Central memory CD8-positive, alpha-beta T cell (primary cell): Measurements from ENCODE around the gene GBP6.
"Not testable (repeated sequence)": the region's sequence is repeated elsewhere in the genome, so short reads cannot be mapped to it uniquely, and the experiment has no call there.

Source experiments
- ATAC-seq: fragments of 150-1000 bp; cut with Tn5 transposase; replicated peaks from 2 replicates; pipeline ENCODE4 v1.10.0; 2022; ENCODE audit warnings: mild to moderate bottlenecking, moderate FRiP score, moderate number of reproducible peaks; ENCODE audit not compliant: poor library complexity, severe bottlenecking; ENCODE audit errors: extremely low read depth
- DNase-seq, 2 donors: peaks; one replicate each; pipeline ENCODE4 v3.0.0; 2021; ENCODE audit warnings: low spot score in 2 of 2
- H3K27ac Mint-ChIP-seq: one replicate; pipeline ENCODE4 v1.8.0; 2022; ENCODE audit warnings: low read depth, mild to moderate bottlenecking, moderate library complexity, mixed read lengths
- H3K27me3 Mint-ChIP-seq: one replicate; pipeline ENCODE4 v1.8.0; 2022; ENCODE audit warnings: mixed read lengths
- H3K36me3 Mint-ChIP-seq: one replicate; pipeline ENCODE4 v1.8.0; 2022; ENCODE audit warnings: mild to moderate bottlenecking, moderate library complexity, mixed read lengths; ENCODE audit not compliant: insufficient read depth
- H3K4me1 Mint-ChIP-seq: one replicate; pipeline ENCODE4 v1.8.0; 2022; ENCODE audit warnings: mixed read lengths
- H3K4me3 Mint-ChIP-seq: one replicate; pipeline ENCODE4 v1.8.0; 2022; ENCODE audit warnings: mild to moderate bottlenecking, moderate library complexity, mixed read lengths
- H3K9me3 Mint-ChIP-seq: one replicate; pipeline ENCODE4 v1.8.0; 2022; ENCODE audit warnings: mixed read lengths

GBP6 gene

GRCh38 chr1:89354205-89354604 lies 9.7 kb upstream of the GBP6 start:
- Mint-ChIP-seq H3K36me3 (peaks cover 5% of the 10 kb centered on the region), H3K4me1 (peaks cover 18% of the 10 kb centered on the region), H3K27ac (no peak overlapping the region), H3K4me3 (no peak overlapping the region), H3K27me3 (no peaks in the 10 kb centered on the region), H3K9me3 (no peaks in the 10 kb centered on the region)
- DNase-seq (no peak), ATAC-seq (no peak)

DNA sequence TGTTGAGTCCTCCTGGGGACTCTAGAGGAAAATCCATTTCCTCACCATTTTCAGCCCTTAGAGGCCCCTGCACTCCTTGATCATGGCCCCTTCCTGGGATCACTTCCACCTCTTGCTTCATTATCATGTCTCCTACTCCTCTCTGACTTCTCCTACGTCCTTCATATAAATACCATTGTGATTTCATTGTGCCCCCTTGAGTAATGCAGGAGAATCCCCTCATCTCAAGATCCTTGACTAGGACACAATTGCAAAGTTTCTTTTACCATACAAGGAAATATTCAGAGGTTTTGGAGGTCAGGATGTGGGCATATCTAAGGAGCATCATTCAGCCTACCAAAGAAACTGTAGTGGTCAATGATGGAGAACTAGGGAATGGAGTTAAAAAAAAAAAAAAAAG lies 8.8 kb upstream of the GBP6 start:
- no peak overlapping the region for H3K4me3 Mint-ChIP-seq
- H3K27ac Mint-ChIP-seq = no peak overlapping the region
- H3K36me3 Mint-ChIP-seq = peaks cover 5% of the 10 kb centered on the region
- peaks cover 18% of the 10 kb centered on the region for H3K4me1 Mint-ChIP-seq
- H3K27me3 Mint-ChIP-seq = no peaks in the 10 kb centered on the region
- no peak for DNase-seq
- no peaks in the 10 kb centered on the region for H3K9me3 Mint-ChIP-seq
- no peak for ATAC-seq

GRCh38 chr1:89356658-89357400 lies 7.0 kb upstream of the GBP6 start:
- no peak overlapping the region for H3K4me3 Mint-ChIP-seq
- H3K4me1 Mint-ChIP-seq = peaks cover 13% of the 10 kb centered on the region
- H3K27ac Mint-ChIP-seq = no peak overlapping the region
- DNase-seq (no peak), ATAC-seq (no peak)
- no peaks in the 10 kb centered on the region for H3K27me3 Mint-ChIP-seq
- no peaks in the 10 kb centered on the region for H3K9me3 Mint-ChIP-seq
- peaks cover 5% of the 10 kb centered on the region for H3K36me3 Mint-ChIP-seq

DNA sequence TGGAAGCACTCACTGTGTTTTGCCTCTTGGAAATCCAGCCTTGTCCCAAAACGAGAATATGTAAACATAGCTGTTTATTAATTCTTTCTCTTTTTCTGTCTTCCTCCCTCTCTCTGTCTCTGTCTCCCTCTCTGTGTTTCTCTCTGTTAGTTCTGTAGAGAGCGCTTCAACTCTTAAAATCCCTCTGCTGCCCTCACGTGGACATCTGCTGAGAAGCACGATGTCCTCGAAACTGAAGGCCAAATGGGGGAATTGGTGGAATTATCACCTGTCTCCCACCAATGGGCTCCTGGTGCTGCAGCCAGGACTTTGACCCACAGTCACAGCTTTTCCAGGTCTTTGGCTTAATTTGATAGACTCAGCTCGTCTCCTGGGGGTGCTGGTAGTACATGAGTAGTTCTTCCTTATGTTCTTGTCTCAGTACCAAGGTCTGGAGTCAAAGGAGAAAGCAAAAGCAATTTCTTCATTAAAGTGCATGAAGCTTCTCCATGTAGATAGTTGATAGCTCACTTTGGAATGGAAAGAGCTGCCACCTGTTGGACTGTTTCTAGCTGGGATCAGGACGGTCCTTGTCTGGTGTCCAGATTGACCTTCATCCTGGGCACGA lies 5.5 kb upstream of the GBP6 start:
- ATAC-seq (peak; percentile 80), DNase-seq (peak; percentile 71 to 77)
- peaks cover 5% of the 10 kb centered on the region for H3K36me3 Mint-ChIP-seq
- no peaks in the 10 kb centered on the region for H3K9me3 Mint-ChIP-seq
- H3K27me3 Mint-ChIP-seq = no peaks in the 10 kb centered on the region
- no peak overlapping the region for H3K4me3 Mint-ChIP-seq
- peaks cover 18% of the 10 kb centered on the region for H3K4me1 Mint-ChIP-seq
- peak overlapping the region; percentile 56 for H3K27ac Mint-ChIP-seq

- no peak overlapping the region for H3K4me3 Mint-ChIP-seq
- H3K27ac Mint-ChIP-seq = no peak overlapping the region
- ATAC-seq (no peak), DNase-seq (no peak)
- peaks cover 1% of the 10 kb centered on the region for H3K36me3 Mint-ChIP-seq
- H3K4me1 Mint-ChIP-seq = peaks cover 18% of the 10 kb centered on the region
- H3K9me3 Mint-ChIP-seq = no peaks in the 10 kb centered on the region
- H3K27me3 Mint-ChIP-seq = no peaks in the 10 kb centered on the region
These were observed 3.1 kb upstream of the GBP6 start for GRCh38 chr1:89360716-89361115.

- H3K27me3 Mint-ChIP-seq = no peaks in the 10 kb centered on the region
- peaks cover 18% of the 10 kb centered on the region for H3K4me1 Mint-ChIP-seq
- no peak overlapping the region for H3K27ac Mint-ChIP-seq
- ATAC-seq = no peak
- no peak overlapping the region for H3K4me3 Mint-ChIP-seq
- no peaks in the 10 kb centered on the region for H3K36me3 Mint-ChIP-seq
- no peak for DNase-seq
- H3K9me3 Mint-ChIP-seq = no peaks in the 10 kb centered on the region
These were observed 2.2 kb upstream of the GBP6 start for GRCh38 chr1:89361681-89362080.

GRCh38 chr1:89363196-89363595 lies 663 bp upstream of the GBP6 start:
- DNase-seq = no peak
- ATAC-seq = peak; percentile 51

GRCh38 chr1:89364954-89365550 lies 1.2 kb downstream of the GBP6 start:
- DNase-seq = no peak
- H3K4me3 Mint-ChIP-seq = no peak overlapping the region
- H3K9me3 Mint-ChIP-seq = no peaks in the 10 kb centered on the region
- peaks cover 11% of the 10 kb centered on the region for H3K4me1 Mint-ChIP-seq
- no peaks in the 10 kb centered on the region for H3K27me3 Mint-ChIP-seq
- H3K36me3 Mint-ChIP-seq = no peaks in the 10 kb centered on the region
- no peak for ATAC-seq
- no peak overlapping the region for H3K27ac Mint-ChIP-seq

More at GRCh38 chr1:89363196-89363595, 663 bp upstream of the GBP6 start:
- H3K36me3 Mint-ChIP-seq = no peaks in the 10 kb centered on the region
- H3K9me3 Mint-ChIP-seq = no peaks in the 10 kb centered on the region
- H3K4me3 Mint-ChIP-seq = no peak overlapping the region
- H3K4me1 Mint-ChIP-seq = peaks cover 15% of the 10 kb centered on the region
- no peaks in the 10 kb centered on the region for H3K27me3 Mint-ChIP-seq
- H3K27ac Mint-ChIP-seq = peak overlapping the region; percentile 47

- Mint-ChIP-seq H3K4me3 (no peak overlapping the region), H3K4me1 (peaks cover 11% of the 10 kb centered on the region), H3K9me3 (no peaks in the 10 kb centered on the region), H3K27ac (no peak overlapping the region), H3K36me3 (no peaks in the 10 kb centered on the region), H3K27me3 (no peaks in the 10 kb centered on the region)
- DNase-seq (no peak), ATAC-seq (no peak)
These were observed 3.4 kb downstream of the GBP6 start for GRCh38 chr1:89367221-89367620.

DNA sequence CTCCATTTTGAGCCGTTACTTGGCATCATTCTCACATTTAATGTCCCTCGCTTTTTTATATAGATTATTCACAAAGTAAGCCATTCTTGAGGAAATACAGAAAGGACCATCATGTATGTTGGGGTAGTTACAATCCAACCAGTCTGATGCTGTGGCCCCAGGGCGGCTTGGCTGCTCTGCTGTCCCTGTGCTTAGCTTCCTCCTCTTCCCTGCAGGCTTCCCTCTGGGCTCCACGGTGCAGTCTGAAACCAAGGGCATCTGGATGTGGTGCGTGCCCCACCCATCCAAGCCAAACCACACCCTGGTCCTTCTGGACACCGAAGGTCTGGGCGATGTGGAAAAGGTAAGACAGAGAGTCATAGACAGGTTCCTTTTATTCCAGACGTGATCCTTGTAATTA lies 5.5 kb downstream of the GBP6 start:
- Mint-ChIP-seq H3K9me3 (no peaks in the 10 kb centered on the region), H3K27ac (no peak overlapping the region), H3K4me1 (no peaks in the 10 kb centered on the region), H3K36me3 (no peaks in the 10 kb centered on the region), H3K4me3 (no peak overlapping the region), H3K27me3 (no peaks in the 10 kb centered on the region)
- DNase-seq = no peak
- ATAC-seq = no peak

DNA sequence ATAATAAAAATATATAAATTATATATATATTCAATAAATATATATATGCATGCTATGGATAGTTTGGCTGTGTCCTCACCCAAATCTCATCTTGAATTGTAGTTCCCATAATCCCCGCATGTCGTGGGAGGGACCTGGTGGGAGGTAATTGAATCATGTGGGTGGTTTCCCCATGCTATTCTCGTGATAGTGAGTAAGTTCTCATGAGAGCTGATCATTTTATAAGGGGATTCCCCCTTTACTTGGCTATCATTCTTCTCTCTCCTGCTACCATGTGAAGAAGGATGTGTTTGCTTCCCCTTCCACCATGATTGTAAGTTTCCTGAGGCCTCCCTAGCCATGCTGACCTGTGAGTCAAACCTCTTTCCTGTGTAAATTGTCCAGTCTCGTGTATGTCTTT lies 10.0 kb downstream of the GBP6 start:
- not testable (repeated sequence) for H3K9me3 Mint-ChIP-seq, H3K4me1 Mint-ChIP-seq, H3K4me3 Mint-ChIP-seq, ATAC-seq, H3K36me3 Mint-ChIP-seq, H3K27me3 Mint-ChIP-seq, H3K27ac Mint-ChIP-seq, DNase-seq

DNA sequence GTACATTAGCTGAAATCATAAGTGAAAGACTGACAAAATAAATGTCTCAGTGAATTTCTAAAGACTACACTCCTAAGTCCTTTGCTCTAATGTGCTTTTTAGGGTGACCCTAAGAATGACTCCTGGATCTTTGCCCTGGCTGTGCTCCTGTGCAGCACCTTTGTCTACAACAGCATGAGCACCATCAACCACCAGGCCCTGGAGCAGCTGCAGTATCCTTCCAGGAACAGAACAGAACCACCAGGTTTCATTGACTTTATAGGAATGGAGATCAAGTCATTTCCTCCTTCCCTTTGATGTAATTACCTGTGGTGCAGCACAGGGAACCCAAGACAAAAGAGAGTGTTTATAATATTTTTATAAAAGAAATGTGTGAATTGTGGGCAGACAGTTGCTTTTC lies 14.1 kb downstream of the GBP6 start:
- H3K36me3 Mint-ChIP-seq = no peaks in the 10 kb centered on the region
- H3K27ac Mint-ChIP-seq = no peak overlapping the region
- no peak for DNase-seq
- no peaks in the 10 kb centered on the region for H3K27me3 Mint-ChIP-seq
- no peaks in the 10 kb centered on the region for H3K9me3 Mint-ChIP-seq
- H3K4me3 Mint-ChIP-seq = no peak overlapping the region
- ATAC-seq = no peak
- H3K4me1 Mint-ChIP-seq = no peaks in the 10 kb centered on the region

DNA sequence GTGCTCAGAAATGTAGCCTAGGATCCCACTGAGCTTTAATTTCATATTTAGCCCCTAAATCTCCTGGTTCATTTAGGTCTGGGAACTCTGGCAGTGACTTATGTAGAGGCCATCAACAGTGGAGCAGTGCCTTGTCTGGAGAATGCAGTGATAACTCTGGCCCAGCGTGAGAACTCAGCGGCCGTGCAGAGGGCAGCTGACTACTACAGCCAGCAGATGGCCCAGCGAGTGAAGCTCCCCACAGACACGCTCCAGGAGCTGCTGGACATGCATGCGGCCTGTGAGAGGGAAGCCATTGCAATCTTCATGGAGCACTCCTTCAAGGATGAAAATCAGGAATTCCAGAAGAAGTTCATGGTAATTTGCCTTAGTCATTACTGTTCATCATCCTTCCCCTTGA lies 17.8 kb downstream of the GBP6 start:
- Mint-ChIP-seq H3K4me1 (no peaks in the 10 kb centered on the region), H3K9me3 (no peaks in the 10 kb centered on the region), H3K4me3 (no peak overlapping the region), H3K27me3 (no peaks in the 10 kb centered on the region), H3K36me3 (no peaks in the 10 kb centered on the region), H3K27ac (no peak overlapping the region)
- ATAC-seq = no peak
- DNase-seq = no peak
